ENCODE results near the gene CACNA2D4.

Gene CACNA2D4

GRCh38 chr12:1842905-1843640 is 75.4 kb downstream of the CACNA2D4 start:
- peak in 4 of 42 donors; percentile 6 to 35 (median 12) for DNase-seq
- intact Hi-C loops (cut with DNase I), result no loop called here

GRCh38 chr12:1842183-1842904 is 76.1 kb downstream of the CACNA2D4 start:
- DNase-seq, result peak in 3 of 42 donors; percentile 24 to 38 (median 24)
- intact Hi-C loops (cut with DNase I), result no loop called here

- intact Hi-C loops (cut with DNase I), result no loop called here
- peak in 4 of 42 donors; percentile 2 to 11 (median 6) for DNase-seq
Observed at GRCh38 chr12:1841586-1842182, 76.8 kb downstream of the CACNA2D4 start.

GRCh38 chr12:1840981-1841425 is 77.4 kb downstream of the CACNA2D4 start:
- peak in 3 of 42 donors; percentile 4 to 15 (median 8) for DNase-seq
- intact Hi-C loops (cut with DNase I), result no loop called here

- intact Hi-C loops (cut with DNase I), result no loop called here
- peak in 4 of 42 donors; percentile 1 to 36 (median 6) for DNase-seq
Observed at GRCh38 chr12:1839956-1840951, 78.2 kb downstream of the CACNA2D4 start.

GRCh38 chr12:1839464-1839863 is 79.0 kb downstream of the CACNA2D4 start:
- no peak for DNase-seq
- intact Hi-C loops (cut with DNase I), result no loop called here

GRCh38 chr12:1838994-1839365 is 79.5 kb downstream of the CACNA2D4 start:
- intact Hi-C loops (cut with DNase I), result no loop called here
- DNase-seq, result peak in 4 of 42 donors; percentile 12 to 36 (median 24)

DNA sequence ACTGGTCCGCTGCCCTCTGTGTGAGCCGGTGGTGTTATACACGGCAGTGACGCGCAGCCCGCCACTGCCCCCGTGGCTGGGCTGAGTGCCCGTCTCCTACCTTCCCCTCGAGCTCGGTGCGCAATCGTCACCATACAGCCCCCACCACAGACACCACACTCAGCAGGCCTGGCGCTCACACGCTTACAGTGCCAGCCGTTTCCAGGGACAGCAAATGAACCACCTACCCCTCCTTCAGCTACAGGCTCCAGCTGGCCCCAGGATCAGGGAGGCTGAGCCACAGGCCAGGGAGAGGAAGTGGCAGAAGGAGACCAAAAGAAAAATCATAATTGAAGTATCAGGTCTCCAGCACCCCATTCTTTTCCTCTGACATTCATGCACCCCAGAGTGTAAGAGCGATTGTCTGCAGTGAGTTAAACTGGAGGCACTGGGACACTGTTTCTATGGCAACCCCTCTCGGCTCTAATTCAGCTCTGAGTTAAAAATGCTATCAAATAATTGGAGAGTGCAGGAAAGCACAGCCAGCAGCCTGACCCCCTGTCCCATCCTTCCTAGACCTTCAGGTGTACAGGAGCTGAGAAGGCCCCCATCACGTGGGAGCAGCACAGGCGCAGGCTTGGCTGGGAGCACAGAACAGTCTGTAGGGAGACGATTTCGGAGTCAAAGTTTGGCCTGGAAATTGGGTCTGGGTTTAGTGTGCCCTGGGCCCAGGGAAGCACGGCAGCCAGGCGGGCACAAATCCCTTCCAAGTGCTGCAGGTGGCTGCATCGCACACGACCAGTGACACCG is 80.1 kb downstream of the CACNA2D4 start:
- DNase-seq, result peak in 17 of 42 donors; percentile 27 to 74 (median 49)
- intact Hi-C loops (cut with DNase I), result no loop called here

GRCh38 chr12:1837541-1838204 is 80.8 kb downstream of the CACNA2D4 start:
- peak in 4 of 42 donors; percentile 11 to 37 (median 16) for DNase-seq
- intact Hi-C loops (cut with DNase I), result no loop called here

- intact Hi-C loops (cut with DNase I), result no loop called here
Observed at GRCh38 chr12:1836854-1837421, 81.5 kb downstream of the CACNA2D4 start.

GRCh38 chr12:1836241-1836803 is 82.1 kb downstream of the CACNA2D4 start:
- peak in 3 of 42 donors; percentile 6 to 9 (median 7) for DNase-seq
- intact Hi-C loops (cut with DNase I), result no loop called here

More at GRCh38 chr12:1836854-1837421, 81.5 kb downstream of the CACNA2D4 start:
- peak; percentile 65 to 89 (median 81) for DNase-seq

GRCh38 chr12:1835211-1836131 is 83.0 kb downstream of the CACNA2D4 start:
- intact Hi-C loops (cut with DNase I), result no loop called here
- DNase-seq, result peak in 8 of 42 donors; percentile 4 to 36 (median 14)

- peak in 7 of 42 donors; percentile 1 to 30 (median 6) for DNase-seq
- intact Hi-C loops (cut with DNase I), result no loop called here
Observed at GRCh38 chr12:1834186-1834925, 84.1 kb downstream of the CACNA2D4 start.

GRCh38 chr12:1833596-1834028 is 84.8 kb downstream of the CACNA2D4 start:
- peak in 4 of 42 donors; percentile 6 to 26 (median 17) for DNase-seq
- intact Hi-C loops (cut with DNase I), result no loop called here
